Smooth muscle cell (in vitro differentiated cells): ENCODE measurements around the gene FAM76A. TPM values are rescaled to one million over a fixed set of nuclear protein-coding genes. Genes with fewer than 3 reads are reported as not detected.

Experiments used
- DNase-seq: peaks from one replicate; lab custom pipeline; 2025; ENCODE audit not compliant: unreplicated experiment; lab: John Stamatoyannopoulos, UW
- H2AFZ ChIP-seq: fragments of 200-600 bp; sonication (generic); 2 replicates; pipeline ENCODE4 v1.6.0; 2016; ENCODE audit warnings: antibody characterized with exemption, low read depth, mild to moderate bottlenecking
- H3F3A ChIP-seq: fragments of 200-600 bp; sonication (generic); 2 replicates; pipeline ENCODE4 v1.6.0; 2017; ENCODE audit warnings: antibody characterized with exemption, low read depth
- H3K27ac ChIP-seq: fragments of 200-600 bp; sonication (generic); 2 replicates; pipeline ENCODE4 v1.5.1; 2016; ENCODE audit warnings: low read depth, mild to moderate bottlenecking
- H3K27me3 ChIP-seq: fragments of 200-600 bp; sonication (generic); 2 replicates; pipeline ENCODE4 v1.6.1; 2016; ENCODE audit warnings: low read depth, mild to moderate bottlenecking
- H3K36me3 ChIP-seq: fragments of 200-600 bp; sonication (generic); 2 replicates; pipeline ENCODE4 v1.5.1; 2016; ENCODE audit warnings: low read depth
- H3K4me1 ChIP-seq: fragments of 200-600 bp; sonication (generic); 2 replicates; pipeline ENCODE4 v1.5.1; 2016; ENCODE audit warnings: low read depth
- H3K4me2 ChIP-seq: fragments of 200-600 bp; sonication (generic); 2 replicates; pipeline ENCODE4 v1.6.0; 2016; ENCODE audit warnings: mild to moderate bottlenecking
- H3K4me3 ChIP-seq: fragments of 200-600 bp; sonication (generic); 2 replicates; pipeline ENCODE4 v1.5.1; 2016; ENCODE audit warnings: mild to moderate bottlenecking
- H3K79me2 ChIP-seq: fragments of 200-600 bp; sonication (generic); 2 replicates; pipeline ENCODE4 v1.6.0; 2016; ENCODE audit warnings: low read depth, mild to moderate bottlenecking
- H3K9ac ChIP-seq: fragments of 200-600 bp; sonication (generic); 2 replicates; pipeline ENCODE4 v1.6.0; 2016; ENCODE audit warnings: low read depth
- H3K9me3 ChIP-seq: fragments of 200-600 bp; sonication (generic); replicated peaks from 2 replicates; pipeline ENCODE4 v1.5.1; 2016; ENCODE audit warnings: low read depth
- H4K20me1 ChIP-seq: fragments of 200-600 bp; sonication (generic); 2 replicates; pipeline ENCODE4 v1.6.0; 2016; ENCODE audit warnings: low read depth
- CTCF ChIP-seq: fragments of 200-600 bp; sonication (generic); IDR thresholded peaks from 2 replicates; pipeline ENCODE4 v1.5.1; 2017; ENCODE audit warnings: borderline replicate concordance, mild to moderate bottlenecking, antibody characterized with exemption; ENCODE audit not compliant: insufficient read depth, poor library complexity, severe bottlenecking
- WGBS: methylation state at CpG from one replicate; pipeline ENCODE4 v1.1.7; 2016; ENCODE audit warnings: low lambda C conversion rate; 5-methylcytosine and 5-hydroxymethylcytosine counted together
- polyA plus RNA-seq: library from polyadenylated mRNA; unstranded; fragments of >200 nt; fragmentation: Nextera tagmentation; extraction: Ambion mirVana; gene quantifications from 2 replicates; pipeline ENCODE4 v1.2.1, GENCODE V29; 2016
- total RNA-seq: library from RNA; depleted of rRNA; stranded (reverse); fragments of >200 nt; gene quantifications from 2 replicates; pipeline ENCODE4 v1.2.3, GENCODE V29; 2014

FAM76A gene
- total and polyA plus RNA-seq, 2 experiments from 2014 or later, result 3.1 to 9.0 TPM

DNA sequence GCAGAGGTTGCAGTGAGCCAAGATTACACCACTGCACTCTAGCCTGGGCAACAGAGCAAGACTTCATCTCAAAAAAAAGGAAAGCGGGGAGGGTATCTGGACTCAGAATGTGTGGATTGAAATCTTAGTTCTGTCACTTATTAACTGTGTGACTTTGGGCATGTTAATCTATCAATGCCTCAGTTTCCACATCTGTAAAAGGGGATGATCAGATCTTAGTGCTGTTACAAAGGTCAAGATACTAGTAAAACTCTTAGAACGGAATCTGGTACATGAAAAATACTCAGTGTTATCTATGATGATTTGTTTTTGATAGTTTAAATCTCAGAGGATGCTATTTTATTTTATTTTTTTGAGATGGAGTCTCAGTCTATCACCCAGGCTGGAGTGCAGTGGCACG, 10.5 kb downstream of the FAM76A start:
- no peak overlapping the region for H3K4me2 ChIP-seq
- H3K27me3 ChIP-seq, result no peaks in the 10 kb centered on the region
- no peaks in the 10 kb centered on the region for H4K20me1 ChIP-seq
- no peak overlapping the region for H3K27ac ChIP-seq
- H2AFZ ChIP-seq, result no peak overlapping the region
- WGBS, result 97% methylated on average over 3 of the region's 3 CpGs
- H3K4me1 ChIP-seq, result no peaks in the 10 kb centered on the region
- H3K4me3 ChIP-seq, result no peak overlapping the region
- no peak for TF ChIP-seq CTCF
- no peaks in the 10 kb centered on the region for H3K79me2 ChIP-seq
- H3F3A ChIP-seq, result no peaks in the 10 kb centered on the region
- no peaks in the 10 kb centered on the region for H3K36me3 ChIP-seq
- no peak overlapping the region for H3K9ac ChIP-seq
- DNase-seq, result no peak
- no peaks in the 10 kb centered on the region for H3K9me3 ChIP-seq

GRCh38 chr1:27741121-27741520, 15.4 kb downstream of the FAM76A start:
- Histone ChIP-seq H3K4me3 (no peak overlapping the region), H3K27ac (no peak overlapping the region), H3K79me2 (no peaks in the 10 kb centered on the region), H3F3A (no peaks in the 10 kb centered on the region), H3K27me3 (no peaks in the 10 kb centered on the region), H3K9ac (no peak overlapping the region), H3K4me2 (no peak overlapping the region), H2AFZ (no peak overlapping the region), H3K9me3 (no peaks in the 10 kb centered on the region), H4K20me1 (no peaks in the 10 kb centered on the region), H3K4me1 (no peaks in the 10 kb centered on the region), H3K36me3 (peaks cover 5% of the 10 kb centered on the region)
- TF ChIP-seq CTCF, result no peak
- no peak for DNase-seq
- WGBS, result 94% methylated on average over 6 of the region's 6 CpGs

- Histone ChIP-seq H3K4me2 (no peak overlapping the region), H3K9me3 (no peaks in the 10 kb centered on the region), H3K4me3 (no peak overlapping the region), H3K4me1 (no peaks in the 10 kb centered on the region), H3K27me3 (no peaks in the 10 kb centered on the region), H3K36me3 (peaks cover 5% of the 10 kb centered on the region), H4K20me1 (no peaks in the 10 kb centered on the region), H3K79me2 (no peaks in the 10 kb centered on the region), H3K9ac (no peak overlapping the region), H2AFZ (no peak overlapping the region), H3K27ac (no peak overlapping the region), H3F3A (no peaks in the 10 kb centered on the region)
- 89% methylated on average over 5 of the region's 5 CpGs for WGBS
- no peak for DNase-seq
- TF ChIP-seq CTCF, result no peak
These were observed 18.8 kb downstream of the FAM76A start for GRCh38 chr1:27744556-27744955.

GRCh38 chr1:27745466-27745865, 19.7 kb downstream of the FAM76A start:
- H2AFZ ChIP-seq, result no peak overlapping the region
- peaks cover 5% of the 10 kb centered on the region for H3K36me3 ChIP-seq
- H3K27me3 ChIP-seq, result no peaks in the 10 kb centered on the region
- no peak overlapping the region for H3K27ac ChIP-seq
- H3K9me3 ChIP-seq, result no peaks in the 10 kb centered on the region
- H3K4me3 ChIP-seq, result no peak overlapping the region
- no peak overlapping the region for H3K4me2 ChIP-seq
- 93% methylated on average over 4 of the region's 4 CpGs for WGBS
- H3K9ac ChIP-seq, result no peak overlapping the region
- H3F3A ChIP-seq, result no peaks in the 10 kb centered on the region
- H3K79me2 ChIP-seq, result no peaks in the 10 kb centered on the region
- no peaks in the 10 kb centered on the region for H3K4me1 ChIP-seq
- no peak for TF ChIP-seq CTCF
- no peaks in the 10 kb centered on the region for H4K20me1 ChIP-seq
- DNase-seq, result no peak
